IMR-90 (cell line): ENCODE data around the gene SIRPG. TPM values are rescaled to one million over a fixed set of nuclear protein-coding genes. Genes with fewer than 3 reads are reported as not detected.
A peak's percentile ranks its signal among the peaks of the same experiment; 100 is the strongest.

Experiments used
- ATAC-seq: fragments of 200-7000 bp; cut with Tn5 transposase; 2 replicates; pipeline ENCODE4 v1.9.1; 2020; ENCODE audit warnings: low read depth, mild to moderate bottlenecking, moderate library complexity
- BruUV-seq: library from RNA; stranded (reverse); fragments of 400-500 nt; replicated peaks from 2 replicates; lab custom pipeline; 2021; lab: Mats Ljungman, UMichigan
- CTCF ChIA-PET: fragments of 300-600 bp; formaldehyde crosslinking; extraction: SDS; loops from one replicate; lab custom pipeline; 2021; ENCODE audit warnings: antibody characterized with exemption; lab: Yijun Ruan, JAX
- POLR2A ChIA-PET: fragments of 300-600 bp; sonication (Branson Sonifier 250); formaldehyde crosslinking; loops from one replicate; lab custom pipeline; 2022; ENCODE audit warnings: antibody characterized with exemption; ENCODE audit not compliant: unreplicated experiment; lab: Charles Lee
- DNase-seq: peaks from one replicate; pipeline ENCODE4 v3.0.0; 2013
- H2AFZ ChIP-seq: replicated peaks from 2 replicates; pipeline ENCODE3; 2013; ENCODE audit warnings: low read length, mild to moderate bottlenecking; ENCODE audit not compliant: poor library complexity
- H2AK5ac ChIP-seq: 2 replicates; pipeline ENCODE4 v1.6.1; 2013; ENCODE audit warnings: low read depth, low read length, inconsistent platforms
- H2AK9ac ChIP-seq: replicated peaks from 2 replicates; pipeline ENCODE3; 2013; ENCODE audit warnings: mild to moderate bottlenecking, low read depth, low read length, moderate library complexity; ENCODE audit not compliant: poor library complexity
- H2BK120ac ChIP-seq: 2 replicates; pipeline ENCODE4 v1.6.1; 2013; ENCODE audit warnings: low read depth, low read length, inconsistent platforms
- H2BK15ac ChIP-seq: 3 replicates; pipeline ENCODE4 v1.6.1; 2013; ENCODE audit warnings: low read depth, low read length, inconsistent platforms
- H2BK20ac ChIP-seq: 2 replicates; pipeline ENCODE4 v1.6.1; 2013; ENCODE audit warnings: low read depth, mild to moderate bottlenecking, inconsistent platforms, low read length, moderate library complexity
- H2BK5ac ChIP-seq: 2 replicates; pipeline ENCODE4 v1.6.1; 2013; ENCODE audit warnings: mild to moderate bottlenecking, low read depth, low read length, inconsistent platforms; ENCODE audit not compliant: poor library complexity, severe bottlenecking
- H3K14ac ChIP-seq: replicated peaks from 2 replicates; pipeline ENCODE4 v1.6.1; 2013; ENCODE audit warnings: low read depth, low read length, inconsistent platforms
- H3K18ac ChIP-seq: 2 replicates; pipeline ENCODE4 v1.6.1; 2013; ENCODE audit warnings: low read depth, low read length, control low read depth
- H3K23ac ChIP-seq: 2 replicates; pipeline ENCODE4 v1.6.1; 2013; ENCODE audit warnings: low read depth, low read length, inconsistent platforms
- H3K27ac ChIP-seq: 2 replicates; pipeline ENCODE4 v1.5.1; 2013; ENCODE audit warnings: mild to moderate bottlenecking, control low read depth, low read length; ENCODE audit not compliant: insufficient read depth
- H3K27me3 ChIP-seq: 2 replicates; pipeline ENCODE4 v1.6.1; 2013; ENCODE audit warnings: low read length; ENCODE audit not compliant: control insufficient read depth, insufficient read depth
- H3K36me3 ChIP-seq: 2 replicates; pipeline ENCODE4 v1.6.1; 2013; ENCODE audit warnings: low read length, mixed read lengths; ENCODE audit not compliant: control insufficient read depth, insufficient read depth
- H3K4ac ChIP-seq: 2 replicates; pipeline ENCODE4 v1.6.1; 2013; ENCODE audit warnings: low read depth, low read length, inconsistent platforms
- H3K4me1 ChIP-seq: 2 replicates; pipeline ENCODE4 v1.6.1; 2013; ENCODE audit warnings: low read length, mixed read lengths; ENCODE audit not compliant: control insufficient read depth, insufficient read depth
- H3K4me2 ChIP-seq: 2 replicates; pipeline ENCODE4 v1.6.1; 2013; ENCODE audit warnings: low read depth, mild to moderate bottlenecking, control low read depth, low read length, moderate library complexity
- H3K4me3 ChIP-seq: 2 replicates; pipeline ENCODE4 v1.5.1; 2013; ENCODE audit warnings: low read depth, mild to moderate bottlenecking, control low read depth, low read length, moderate library complexity; ENCODE audit not compliant: insufficient read depth
- H3K56ac ChIP-seq: 2 replicates; pipeline ENCODE4 v1.6.1; 2013; ENCODE audit warnings: low read length, inconsistent platforms; ENCODE audit not compliant: insufficient read depth; ENCODE audit errors: extremely low read depth
- H3K79me1 ChIP-seq, 2 experiments: 2 replicates each; pipeline ENCODE4 v1.6.1; 2013; ENCODE audit warnings: low read length in 2 of 2, inconsistent platforms in 1 of 2, low read depth in 1 of 2
- H3K9ac ChIP-seq: 2 replicates; pipeline ENCODE4 v1.6.1; 2013; ENCODE audit warnings: low read depth, low read length, control low read depth
- H3K9me1 ChIP-seq: 2 replicates; pipeline ENCODE4 v1.6.1; 2013; ENCODE audit warnings: low read length, inconsistent platforms; ENCODE audit not compliant: insufficient read depth
- H3K9me3 ChIP-seq: 2 replicates; pipeline ENCODE4 v1.6.1; 2013; ENCODE audit warnings: low read length; ENCODE audit not compliant: control insufficient read depth, insufficient read depth
- H4K20me1 ChIP-seq: 2 replicates; pipeline ENCODE4 v1.6.1; 2013; ENCODE audit warnings: low read length, inconsistent platforms; ENCODE audit not compliant: insufficient read depth
- H4K5ac ChIP-seq: 2 replicates; pipeline ENCODE4 v1.6.1; 2013; ENCODE audit warnings: mild to moderate bottlenecking, low read depth, low read length, control low read depth
- H4K8ac ChIP-seq, 2 experiments: 2 replicates each; pipeline ENCODE4 v1.6.1; 2013; ENCODE audit warnings: low read depth in 2 of 2, low read length in 2 of 2, control low read depth in 1 of 2, inconsistent platforms in 1 of 2
- H4K91ac ChIP-seq: 2 replicates; pipeline ENCODE4 v1.6.1; 2013; ENCODE audit warnings: low read depth, low read length, inconsistent platforms; ENCODE audit not compliant: insufficient read depth
- BHLHE40 ChIP-seq: fragments of 150-350 bp; IDR thresholded peaks from 2 replicates; pipeline ENCODE4 v1.6.1; 2016; ENCODE audit warnings: mild to moderate bottlenecking, low read depth, low read length
- CEBPB ChIP-seq: IDR thresholded peaks from 2 replicates; pipeline ENCODE4 v1.6.1; 2012; ENCODE audit warnings: low read depth, low read length, improper control_type of control experiment
- WGBS, 2 experiments: methylation state at CpG; one replicate each; pipeline versions ENCODE4 v1.1.5 to v1.1.7; 2013; ENCODE audit warnings: missing lambda C conversion rate in 2 of 2; ENCODE audit not compliant: insufficient read length in 1 of 2; ENCODE audit errors: extremely low coverage in 2 of 2; 5-methylcytosine and 5-hydroxymethylcytosine counted together
- dilution Hi-C: fragments of 300-500 bp; cut with HindIII; formaldehyde crosslinking; loops from one replicate; pipeline ENCODE4 v1.14.3; 2018; ENCODE audit warnings: low sequenced_read_pairs; ENCODE audit not compliant: unreplicated experiment
- in situ Hi-C: fragments of 300-500 bp; cut with MboI; formaldehyde crosslinking; loops from 3 replicates; pipeline ENCODE4 v1.14.3; 2019; ENCODE audit warnings: low sequenced_read_pairs, inconsistent platforms, mixed read lengths
- intact Hi-C: fragments of 100-400 bp; cut with micrococcal nuclease; formaldehyde crosslinking; loops from 2 replicates; pipeline ENCODE4 v1.10.0; 2022
- polyA plus RNA-seq, 3 experiments: library from polyadenylated mRNA; depleted of rRNA; stranded (reverse); fragments of >200 nt; gene quantifications; 2 replicates each; pipeline ENCODE4 v1.2.3, GENCODE V29; 2012; ENCODE audit warnings: low replicate concordance in 1 of 3
- total RNA-seq: library from RNA; depleted of rRNA; stranded (reverse); fragments of >200 nt; gene quantifications from 2 replicates; pipeline ENCODE4 v1.2.3, GENCODE V29; 2012

Gene SIRPG
- total and polyA plus RNA-seq, 2 of the 4 experiments (the other 2 are of a cell fraction) = not detected

- Histone ChIP-seq H3K23ac (no peak overlapping the region), H3K9me3 (no peaks in the 10 kb centered on the region), H3K4me2 (no peak overlapping the region), H3K4ac (no peak overlapping the region), H3K9me1 (no peaks in the 10 kb centered on the region), H2AFZ (no peak overlapping the region), H4K8ac (no peak overlapping the region), H3K4me3 (no peak overlapping the region), H2AK9ac (no peak overlapping the region), H2BK15ac (no peak overlapping the region), H3K36me3 (no peaks in the 10 kb centered on the region), H3K27me3 (peaks cover 2% of the 10 kb centered on the region; the same call in 1 of the 2 replicates), H3K27ac (no peak overlapping the region), H3K4me1 (no peaks in the 10 kb centered on the region), H3K56ac (no peak overlapping the region), H2BK120ac (no peak overlapping the region), H4K91ac (no peak overlapping the region), H3K18ac (no peak overlapping the region), H4K20me1 (no peaks in the 10 kb centered on the region), H4K5ac (no peak overlapping the region), H3K9ac (no peak overlapping the region), H3K79me1 (no peaks in the 10 kb centered on the region), H3K14ac (no peak overlapping the region), H2BK20ac (no peak overlapping the region), H2AK5ac (no peak overlapping the region), H2BK5ac (no peak overlapping the region)
- intact Hi-C loops (no loop called here), dilution Hi-C loops (no loop called here), in situ Hi-C loops (no loop called here)
- ChIA-PET CTCF (no interaction called here), POLR2A (no interaction called here)
- TF ChIP-seq CEBPB (no peak), BHLHE40 (no peak)
- no peak for ATAC-seq
- BruUV-seq = no TSS peak
- DNase-seq = peak; percentile 1
- 67% methylated on average over 1 of the region's 2 CpGs; no CpG with 5 or more reads in 1 of the 2 experiments for WGBS, 2 experiments
These were observed 6.3 kb upstream of the SIRPG start for GRCh38 chr20:1663917-1664316.
